IPS-18a (cell line): ENCODE data around the gene MXRA7.
"Not testable (repeated sequence)": the region's sequence is repeated elsewhere in the genome, so short reads cannot be mapped to it uniquely, and the experiment has no call there.

Experiments used
- H3K27ac ChIP-seq: one replicate; pipeline ENCODE4 v1.5.1; 2013; ENCODE audit warnings: low read length
- H3K27me3 ChIP-seq: one replicate; pipeline ENCODE4 v1.6.1; 2013; ENCODE audit warnings: mild to moderate bottlenecking, low read length; ENCODE audit not compliant: control insufficient read depth, insufficient read depth
- H3K36me3 ChIP-seq: one replicate; pipeline ENCODE4 v1.6.1; 2013; ENCODE audit warnings: low read depth, low read length; ENCODE audit not compliant: control insufficient read depth
- H3K4me1 ChIP-seq: one replicate; pipeline ENCODE4 v1.6.1; 2013; ENCODE audit warnings: low read depth, low read length; ENCODE audit not compliant: control insufficient read depth
- H3K4me3 ChIP-seq: one replicate; pipeline ENCODE4 v1.5.1; 2013; ENCODE audit warnings: low read length
- H3K9ac ChIP-seq: one replicate; pipeline ENCODE4 v1.6.1; 2013; ENCODE audit warnings: mild to moderate bottlenecking, low read length, moderate library complexity
- H3K9me3 ChIP-seq: one replicate; pipeline ENCODE4 v1.6.1; 2013; ENCODE audit warnings: low read depth, low read length; ENCODE audit not compliant: control insufficient read depth

Gene MXRA7

DNA sequence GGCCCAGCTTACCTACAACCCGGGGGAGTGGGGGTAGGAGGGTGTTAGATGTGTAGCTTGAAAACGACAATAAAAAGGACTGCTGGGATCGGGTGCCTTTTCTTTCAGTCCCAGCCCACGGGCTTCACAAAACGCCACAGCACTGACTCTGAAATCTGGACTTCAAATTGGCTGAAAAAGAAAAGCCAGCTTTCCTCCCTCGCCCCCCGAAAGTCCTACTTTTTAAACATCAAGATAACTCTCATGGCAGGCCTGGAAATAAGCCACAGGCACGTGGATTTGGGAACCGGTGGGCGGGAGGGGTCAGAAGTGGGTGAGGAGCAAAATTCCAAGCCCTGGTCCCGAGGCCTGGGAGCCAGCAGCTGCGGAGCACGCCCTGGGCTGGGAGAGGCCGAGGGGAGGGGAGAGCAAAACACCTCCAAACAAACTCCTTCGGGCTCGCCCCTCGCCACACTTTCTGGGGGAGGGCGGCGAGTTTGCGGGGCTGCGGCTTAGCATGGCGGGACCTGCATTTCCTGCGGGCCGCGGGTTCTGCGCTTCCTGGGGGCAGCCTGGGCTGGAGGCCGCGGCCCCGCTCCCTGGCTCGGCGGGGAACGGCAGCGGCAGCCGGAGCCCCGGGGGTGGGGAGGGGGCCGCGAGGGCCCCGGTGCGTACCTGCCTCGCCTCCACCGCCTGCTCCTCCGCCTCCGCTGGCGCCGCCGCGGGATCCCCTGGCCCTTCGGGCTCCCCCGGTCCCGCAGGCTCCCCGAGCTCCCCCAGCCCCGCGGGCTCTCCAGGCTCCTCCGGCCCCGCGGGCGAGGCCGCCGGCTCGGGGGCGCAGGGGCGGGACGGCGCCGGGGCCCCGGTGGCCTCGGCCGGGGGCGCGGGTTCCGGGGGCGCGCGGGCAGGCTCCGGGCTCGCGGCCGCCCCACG, 558 bp downstream of the MXRA7 start:
- H3K4me1 ChIP-seq, result peaks cover 24% of the 10 kb centered on the region
- not testable (repeated sequence) for H3K9me3 ChIP-seq, H3K36me3 ChIP-seq, H3K27ac ChIP-seq
- H3K9ac ChIP-seq, result peak overlapping the region; percentile 51
- H3K27me3 ChIP-seq, result peaks cover 21% of the 10 kb centered on the region
- H3K4me3 ChIP-seq, result peak overlapping the region; percentile 57

DNA sequence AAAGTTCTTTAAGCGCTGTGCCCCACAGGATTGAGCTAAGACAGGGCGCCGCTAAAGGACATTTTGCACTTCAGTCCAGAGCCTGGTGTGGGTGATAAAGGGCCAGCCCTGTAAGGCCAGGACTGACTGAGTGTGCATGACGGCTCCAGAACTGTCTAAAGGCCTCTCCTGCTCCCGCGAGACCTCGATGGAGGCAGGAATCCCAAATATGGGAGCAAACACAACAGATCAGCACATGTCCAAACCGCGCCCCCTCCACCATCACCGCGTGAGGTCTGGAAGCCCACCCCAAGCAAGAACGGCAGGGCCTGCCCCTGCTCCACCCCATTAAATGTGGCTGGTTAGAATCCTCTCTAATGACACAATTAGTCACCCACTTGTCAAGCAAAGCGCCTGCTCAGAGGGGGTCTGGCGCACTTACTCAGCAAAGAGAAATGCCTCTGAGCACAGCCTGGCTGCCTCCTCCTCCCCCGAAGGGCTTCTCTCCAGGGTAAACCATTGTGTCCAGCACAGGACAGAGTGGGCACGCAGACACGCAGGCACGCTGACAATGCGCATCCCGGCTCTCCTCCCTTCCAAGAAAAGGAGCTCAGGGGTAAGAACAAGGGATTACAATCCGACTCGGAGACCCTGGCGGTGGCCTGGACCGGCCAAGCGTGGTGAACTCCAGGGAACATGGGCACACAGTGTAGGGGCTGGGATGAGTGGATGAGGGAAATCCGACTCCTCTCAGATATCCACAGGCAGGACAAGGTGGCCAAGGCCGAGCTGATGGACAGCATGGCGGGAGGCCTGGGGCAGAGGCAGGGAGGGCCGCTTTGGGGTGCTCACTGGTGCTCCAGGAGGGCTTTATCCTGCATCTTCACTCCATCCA, 1.5 kb downstream of the MXRA7 start:
- H3K36me3 ChIP-seq, result no peaks in the 10 kb centered on the region
- peaks cover 21% of the 10 kb centered on the region for H3K27me3 ChIP-seq
- H3K9ac ChIP-seq, result peak overlapping the region; percentile 51
- peak overlapping the region; percentile 57 for H3K4me3 ChIP-seq
- H3K9me3 ChIP-seq, result no peaks in the 10 kb centered on the region
- H3K27ac ChIP-seq, result no peak overlapping the region
- peaks cover 24% of the 10 kb centered on the region for H3K4me1 ChIP-seq

DNA sequence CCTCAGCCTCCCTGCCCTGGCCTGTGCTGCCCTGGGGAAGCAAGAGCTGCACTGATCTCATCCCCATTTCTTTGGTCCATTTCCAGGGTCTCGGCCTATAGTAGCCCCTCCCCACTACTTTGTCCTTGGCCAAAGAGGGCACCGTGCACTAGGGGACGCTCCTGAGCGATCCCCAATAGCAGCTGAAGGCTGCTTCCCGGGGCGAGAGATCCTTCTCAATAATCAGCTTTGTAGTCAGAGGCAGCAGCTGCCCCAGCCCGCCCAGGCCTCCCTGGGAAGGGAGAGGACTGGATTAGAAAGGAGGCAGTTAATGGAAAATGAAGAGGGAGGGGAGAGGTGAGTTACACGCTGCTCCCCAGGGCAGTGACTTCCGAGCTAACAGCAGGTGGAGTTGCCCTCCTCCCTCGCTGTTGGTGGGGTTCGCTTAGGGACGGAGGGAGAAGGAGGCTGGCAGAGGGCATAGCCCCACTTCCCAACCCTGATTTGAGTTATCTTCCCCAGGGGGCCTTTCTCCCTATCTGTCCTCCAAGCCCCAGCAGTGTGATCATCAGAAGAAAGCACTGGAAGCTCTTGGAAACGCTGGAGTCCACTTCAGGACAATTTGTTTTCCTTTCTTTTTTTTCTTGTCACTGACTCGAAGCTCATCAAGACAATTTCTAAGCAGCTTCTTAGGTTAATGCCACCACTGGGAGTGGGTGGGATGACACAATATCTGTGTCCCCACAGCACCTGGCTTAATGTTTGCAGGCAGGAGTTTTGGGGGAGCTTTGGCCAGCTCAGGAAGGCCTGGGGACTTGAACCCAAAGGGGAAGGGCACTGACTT, 2.6 kb downstream of the MXRA7 start:
- Histone ChIP-seq H3K27me3 (peaks cover 21% of the 10 kb centered on the region), H3K4me1 (peaks cover 24% of the 10 kb centered on the region), H3K9ac (no peak overlapping the region), H3K9me3 (no peaks in the 10 kb centered on the region), H3K27ac (no peak overlapping the region), H3K4me3 (peak overlapping the region; percentile 6), H3K36me3 (no peaks in the 10 kb centered on the region)

DNA sequence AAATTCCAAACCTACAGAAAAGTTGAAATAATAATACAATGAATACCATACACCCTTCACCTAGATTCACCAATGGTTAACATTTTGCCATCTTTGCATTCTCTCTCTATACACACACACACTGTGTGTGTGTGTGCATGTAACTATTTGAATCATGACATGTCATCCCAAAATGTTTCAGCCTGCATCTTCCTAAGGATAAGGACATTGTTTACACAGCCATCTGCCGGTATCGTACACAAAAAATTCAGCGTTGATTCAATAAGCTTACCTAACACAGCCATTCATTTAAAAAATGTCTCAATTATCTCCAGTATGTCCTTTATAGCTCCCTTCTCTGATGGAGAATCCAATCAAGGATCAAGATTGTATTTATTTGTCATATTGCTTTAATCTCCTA, 3.9 kb downstream of the MXRA7 start:
- Histone ChIP-seq H3K9ac (no peak overlapping the region), H3K4me3 (no peak overlapping the region), H3K27ac (no peak overlapping the region), H3K27me3 (peaks cover 21% of the 10 kb centered on the region), H3K9me3 (no peaks in the 10 kb centered on the region), H3K4me1 (peaks cover 27% of the 10 kb centered on the region), H3K36me3 (no peaks in the 10 kb centered on the region)

DNA sequence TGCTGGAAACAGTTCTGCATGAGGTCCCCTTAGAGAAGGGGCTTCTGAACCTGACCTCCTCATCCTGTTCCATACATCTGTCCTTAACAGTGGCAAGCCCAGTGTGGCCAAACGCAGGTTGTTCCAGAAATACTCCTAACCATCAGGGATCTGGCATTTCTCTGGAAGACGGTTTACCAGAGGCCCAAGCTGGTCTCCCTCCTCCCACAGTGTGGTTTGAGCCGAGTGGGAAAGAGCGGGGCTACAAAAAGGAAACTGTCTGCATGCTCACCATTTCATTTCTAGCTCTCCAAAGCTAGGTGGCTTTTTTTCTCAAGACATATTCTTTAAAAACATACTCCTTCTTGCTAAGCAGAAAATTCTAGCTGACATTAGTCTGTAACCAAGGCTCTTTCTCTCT, 6.0 kb downstream of the MXRA7 start:
- H3K27me3 ChIP-seq, result peaks cover 16% of the 10 kb centered on the region
- H3K36me3 ChIP-seq, result no peaks in the 10 kb centered on the region
- no peak overlapping the region for H3K9ac ChIP-seq
- no peak overlapping the region for H3K4me3 ChIP-seq
- no peaks in the 10 kb centered on the region for H3K9me3 ChIP-seq
- H3K4me1 ChIP-seq, result peaks cover 28% of the 10 kb centered on the region
- no peak overlapping the region for H3K27ac ChIP-seq

DNA sequence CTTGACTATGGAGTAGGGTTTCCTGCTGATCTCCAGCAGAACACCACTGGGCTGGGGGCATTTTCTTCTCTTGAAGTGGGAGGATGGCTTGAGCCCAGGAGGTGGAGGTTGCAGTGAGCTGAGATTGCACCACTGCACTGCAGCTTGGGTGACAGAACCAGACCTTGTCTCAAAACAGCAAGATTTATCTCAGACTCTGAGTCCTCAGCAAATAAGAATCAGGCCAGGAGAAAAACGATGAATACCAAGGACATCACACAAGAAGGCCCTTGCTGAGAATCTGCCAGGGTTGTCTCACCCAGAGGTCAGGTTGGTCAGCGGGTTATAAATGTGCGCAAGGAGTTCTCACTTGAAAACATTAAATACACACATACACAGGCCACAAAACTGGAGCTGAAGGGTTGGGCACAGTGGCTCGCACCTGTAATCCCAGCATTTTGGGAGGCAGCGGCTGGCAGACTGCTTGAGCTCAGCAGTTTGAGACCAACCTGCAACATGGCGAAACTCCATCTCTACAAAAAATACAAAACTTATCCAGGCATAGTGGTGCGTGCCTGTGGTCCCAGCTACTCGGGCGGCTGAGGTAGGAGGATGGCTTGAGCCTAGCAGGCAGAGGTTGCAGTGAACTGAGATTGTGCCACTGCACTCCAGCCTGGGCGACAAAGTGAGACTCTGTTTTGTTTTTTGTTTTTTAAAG, 7.7 kb downstream of the MXRA7 start:
- Histone ChIP-seq H3K27ac (no peak overlapping the region), H3K27me3 (no peaks in the 10 kb centered on the region), H3K4me3 (no peak overlapping the region), H3K36me3 (no peaks in the 10 kb centered on the region), H3K9me3 (no peaks in the 10 kb centered on the region), H3K4me1 (peaks cover 16% of the 10 kb centered on the region), H3K9ac (no peak overlapping the region)

DNA sequence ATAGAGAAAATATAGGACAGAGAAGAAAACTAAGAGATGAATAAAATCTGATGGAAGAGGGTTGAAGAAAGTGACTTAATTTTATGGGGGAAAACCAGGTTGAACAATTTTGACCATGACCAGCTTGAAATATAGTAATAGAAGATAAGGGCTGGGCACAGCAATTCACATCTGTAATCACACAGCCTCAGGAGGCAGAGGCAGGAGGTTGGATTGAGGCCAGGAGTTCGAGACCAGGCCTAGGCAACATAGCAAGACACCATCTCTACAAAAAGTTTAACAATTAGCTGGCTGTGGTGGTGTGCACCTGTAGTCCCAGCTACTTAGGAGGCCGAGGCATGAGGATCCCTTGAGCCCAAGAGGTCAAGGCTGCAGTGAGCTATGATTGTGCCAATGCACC, 8.7 kb downstream of the MXRA7 start:
- Histone ChIP-seq H3K36me3 (no peaks in the 10 kb centered on the region), H3K27me3 (no peaks in the 10 kb centered on the region), H3K9ac (no peak overlapping the region), H3K9me3 (no peaks in the 10 kb centered on the region), H3K27ac (no peak overlapping the region), H3K4me3 (no peak overlapping the region), H3K4me1 (peaks cover 23% of the 10 kb centered on the region)

DNA sequence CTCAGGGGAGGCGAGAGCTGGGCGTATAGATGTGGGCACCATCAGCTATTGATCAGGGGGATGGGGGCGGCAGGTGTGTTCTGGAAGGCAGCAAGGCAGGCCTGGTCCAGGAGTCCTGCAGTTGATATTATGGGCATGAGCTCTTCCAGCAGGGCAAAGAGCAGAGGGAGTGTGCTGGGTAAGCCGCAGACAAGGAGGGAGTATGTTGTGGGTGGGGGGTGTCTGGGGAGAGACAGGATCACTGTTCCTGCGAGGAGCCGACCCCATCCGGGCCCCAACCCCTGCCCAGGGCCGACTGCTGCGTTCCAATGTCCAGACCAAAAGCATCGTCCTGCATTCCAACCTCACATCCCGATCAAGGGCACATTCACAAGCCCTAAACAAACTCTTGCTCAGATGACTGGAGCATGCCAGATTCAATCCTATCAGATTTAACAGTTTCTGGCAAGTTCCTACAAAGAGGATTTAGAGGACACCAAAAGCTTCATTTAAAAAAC, 9.2 kb downstream of the MXRA7 start:
- H3K4me1 ChIP-seq, result peaks cover 26% of the 10 kb centered on the region
- no peaks in the 10 kb centered on the region for H3K27me3 ChIP-seq
- H3K27ac ChIP-seq, result no peak overlapping the region
- no peaks in the 10 kb centered on the region for H3K36me3 ChIP-seq
- no peaks in the 10 kb centered on the region for H3K9me3 ChIP-seq
- H3K9ac ChIP-seq, result no peak overlapping the region
- H3K4me3 ChIP-seq, result no peak overlapping the region

DNA sequence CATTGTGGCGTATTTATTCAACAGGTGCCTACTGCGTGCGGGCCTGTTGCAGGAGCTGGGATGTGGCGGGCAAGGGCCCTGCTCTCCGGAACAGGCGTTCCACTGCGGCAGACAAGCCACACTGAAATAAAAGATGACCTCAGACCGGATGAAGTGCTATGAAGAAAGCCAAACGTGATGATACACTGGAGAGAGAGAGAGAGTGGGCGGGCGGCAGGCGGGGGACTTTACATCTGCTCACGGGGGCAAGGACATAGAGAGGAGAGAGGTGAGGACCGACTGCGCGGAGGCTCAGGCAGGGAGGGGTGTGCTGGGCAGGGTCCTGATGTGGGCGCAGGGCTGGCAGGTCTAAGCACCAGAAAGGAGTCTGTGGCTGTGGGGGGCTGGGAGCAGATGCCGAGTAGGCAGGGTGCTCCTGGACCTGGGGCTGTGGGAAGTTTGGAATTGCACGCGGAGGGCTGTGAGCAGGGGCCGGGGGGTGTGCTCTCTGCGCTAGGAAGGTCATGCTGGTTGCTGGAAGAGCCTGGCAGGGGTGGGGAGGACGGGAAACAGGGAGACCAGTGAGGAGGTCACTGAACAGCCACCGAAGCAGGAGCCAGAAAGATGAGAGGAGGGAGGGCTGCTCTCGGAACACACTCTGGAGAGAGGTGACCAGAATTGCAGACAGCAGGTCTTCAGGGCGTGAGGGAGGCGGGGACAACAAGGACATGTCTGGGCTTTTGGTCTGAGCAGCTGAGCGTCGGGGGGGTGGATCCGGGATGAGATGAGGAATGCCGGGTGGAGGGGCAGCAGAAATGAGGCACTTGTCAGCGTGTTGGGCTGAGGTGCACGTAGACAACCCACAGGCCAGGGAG, 9.9 kb downstream of the MXRA7 start:
- Histone ChIP-seq H3K9ac (no peak overlapping the region), H3K4me1 (peaks cover 26% of the 10 kb centered on the region), H3K27ac (no peak overlapping the region), H3K27me3 (no peaks in the 10 kb centered on the region), H3K9me3 (no peaks in the 10 kb centered on the region), H3K4me3 (no peak overlapping the region), H3K36me3 (no peaks in the 10 kb centered on the region)

DNA sequence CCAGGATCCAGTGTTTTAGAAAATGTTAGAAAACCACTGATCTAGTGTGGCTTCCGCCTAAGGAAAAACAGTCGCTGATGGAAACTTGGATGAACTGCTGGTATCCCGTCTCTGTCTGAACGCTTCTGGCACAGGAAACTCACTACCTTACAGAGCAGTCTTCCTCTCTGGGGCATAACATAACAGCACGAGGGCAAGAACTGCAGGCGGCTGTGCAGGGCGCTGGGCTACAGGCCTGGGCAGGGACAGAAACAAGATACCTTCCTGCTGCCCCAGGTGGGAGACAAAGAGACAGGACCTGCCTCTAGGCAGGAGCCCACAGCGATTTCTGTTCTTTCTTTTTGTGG, 10.5 kb downstream of the MXRA7 start:
- Histone ChIP-seq H3K27ac (no peak overlapping the region), H3K9me3 (no peaks in the 10 kb centered on the region), H3K36me3 (no peaks in the 10 kb centered on the region), H3K4me1 (peaks cover 26% of the 10 kb centered on the region), H3K4me3 (no peak overlapping the region), H3K9ac (no peak overlapping the region), H3K27me3 (no peaks in the 10 kb centered on the region)
